Brain microvascular endothelial cell (primary cell): ENCODE measurements around the gene HOMER2.
"Not testable (repeated sequence)": the region's sequence is repeated elsewhere in the genome, so short reads cannot be mapped to it uniquely, and the experiment has no call there.

ENCODE experiments used
- DNase-seq: peaks from one replicate; pipeline ENCODE4 v3.0.0-alpha.2; 2020
- H3K27ac ChIP-seq: fragments of 250-450 bp; sonication (Bioruptor Pico); 2 replicates; pipeline ENCODE4 v1.5.1; 2020; ENCODE audit warnings: mild to moderate bottlenecking, moderate library complexity
- H3K27me3 ChIP-seq: fragments of 250-450 bp; sonication (Bioruptor Pico); replicated peaks from 2 replicates; pipeline ENCODE4 v1.5.1; 2020; ENCODE audit warnings: mild to moderate bottlenecking
- H3K36me3 ChIP-seq: fragments of 250-450 bp; sonication (Bioruptor Pico); replicated peaks from 2 replicates; pipeline ENCODE4 v1.5.1; 2020; ENCODE audit warnings: mild to moderate bottlenecking
- H3K4me3 ChIP-seq: 2 replicates; pipeline ENCODE4 v1.5.1; 2011; ENCODE audit warnings: low read depth, mild to moderate bottlenecking, control low read depth, low read length, moderate library complexity
- CTCF ChIP-seq: IDR thresholded peaks from 2 replicates; pipeline ENCODE4 v1.5.1; 2011; ENCODE audit warnings: low read depth, mild to moderate bottlenecking, moderate library complexity, low read length, control low read depth, inconsistent platforms; ENCODE audit errors: missing control alignments
- in situ Hi-C: cut with HindIII; loops from 2 replicates; pipeline ENCODE4 v1.10.0; 2017; ENCODE audit warnings: low sequenced_read_pairs, low pct_ligation_motif_present

The HOMER2 gene

GRCh38 chr15:82900511-82901060, 51.9 kb downstream of the HOMER2 start:
- no peak for DNase-seq
- Histone ChIP-seq H3K27ac (no peak overlapping the region), H3K27me3 (no peaks in the 10 kb centered on the region), H3K36me3 (no peaks in the 10 kb centered on the region), H3K4me3 (no peak overlapping the region)
- in situ Hi-C loops, result no loop called here
- no peak for TF ChIP-seq CTCF

- H3K36me3 ChIP-seq, result no peaks in the 10 kb centered on the region
- DNase-seq, result no peak
- TF ChIP-seq CTCF, result no peak
These were observed 53.6 kb downstream of the HOMER2 start for GRCh38 chr15:82898961-82899360.

GRCh38 chr15:82895983-82896382, 56.5 kb downstream of the HOMER2 start:
- no peak overlapping the region for H3K27ac ChIP-seq
- no peak for TF ChIP-seq CTCF
- in situ Hi-C loops, result no loop called here
- H3K27me3 ChIP-seq, result no peaks in the 10 kb centered on the region
- no peak for DNase-seq
- no peak overlapping the region for H3K4me3 ChIP-seq
- no peaks in the 10 kb centered on the region for H3K36me3 ChIP-seq

More at GRCh38 chr15:82898961-82899360, 53.6 kb downstream of the HOMER2 start:
- no peak overlapping the region for H3K27ac ChIP-seq
- H3K27me3 ChIP-seq, result no peaks in the 10 kb centered on the region
- in situ Hi-C loops, result no loop called here
- no peak overlapping the region for H3K4me3 ChIP-seq

GRCh38 chr15:82894971-82895520, 57.5 kb downstream of the HOMER2 start:
- in situ Hi-C loops, result no loop called here
- DNase-seq, result no peak
- H3K27ac ChIP-seq, result no peak overlapping the region
- no peak for TF ChIP-seq CTCF
- no peaks in the 10 kb centered on the region for H3K27me3 ChIP-seq
- no peak overlapping the region for H3K4me3 ChIP-seq
- H3K36me3 ChIP-seq, result no peaks in the 10 kb centered on the region

- H3K36me3 ChIP-seq, in situ Hi-C loops, H3K27ac ChIP-seq, H3K27me3 ChIP-seq, H3K4me3 ChIP-seq, DNase-seq: not testable (repeated sequence)
These were observed 59.0 kb downstream of the HOMER2 start for GRCh38 chr15:82893473-82893872.

GRCh38 chr15:82892573-82892972, 59.9 kb downstream of the HOMER2 start:
- H3K27me3 ChIP-seq, result no peaks in the 10 kb centered on the region
- no peaks in the 10 kb centered on the region for H3K36me3 ChIP-seq
- H3K27ac ChIP-seq, result no peak overlapping the region
- no peak overlapping the region for H3K4me3 ChIP-seq
- in situ Hi-C loops, result no loop called here
- DNase-seq, result no peak
- TF ChIP-seq CTCF, result no peak
